Measurements from ENCODE around the gene ZNF385D.

DNA sequence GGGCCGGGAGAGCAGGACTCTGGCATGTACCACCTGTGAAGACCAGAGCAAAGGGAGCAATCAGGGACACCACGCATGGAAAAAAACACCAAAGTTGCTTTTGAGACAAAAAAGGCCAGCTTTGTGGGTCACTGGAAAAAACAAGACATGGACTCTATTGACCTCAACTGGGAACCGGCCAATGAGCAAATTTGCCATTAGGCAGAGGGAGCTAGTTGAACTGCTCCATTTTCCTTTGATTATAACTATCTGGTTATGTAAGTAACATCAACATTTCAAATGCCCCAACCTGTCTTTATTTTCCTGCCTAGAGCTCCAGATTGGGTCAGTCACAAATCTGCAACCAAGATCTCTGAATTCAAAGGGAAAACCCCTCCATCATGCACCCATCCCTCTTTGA is 86.0 kb downstream of the ZNF385D start:
- TF ChIP-seq, protein P1, sequence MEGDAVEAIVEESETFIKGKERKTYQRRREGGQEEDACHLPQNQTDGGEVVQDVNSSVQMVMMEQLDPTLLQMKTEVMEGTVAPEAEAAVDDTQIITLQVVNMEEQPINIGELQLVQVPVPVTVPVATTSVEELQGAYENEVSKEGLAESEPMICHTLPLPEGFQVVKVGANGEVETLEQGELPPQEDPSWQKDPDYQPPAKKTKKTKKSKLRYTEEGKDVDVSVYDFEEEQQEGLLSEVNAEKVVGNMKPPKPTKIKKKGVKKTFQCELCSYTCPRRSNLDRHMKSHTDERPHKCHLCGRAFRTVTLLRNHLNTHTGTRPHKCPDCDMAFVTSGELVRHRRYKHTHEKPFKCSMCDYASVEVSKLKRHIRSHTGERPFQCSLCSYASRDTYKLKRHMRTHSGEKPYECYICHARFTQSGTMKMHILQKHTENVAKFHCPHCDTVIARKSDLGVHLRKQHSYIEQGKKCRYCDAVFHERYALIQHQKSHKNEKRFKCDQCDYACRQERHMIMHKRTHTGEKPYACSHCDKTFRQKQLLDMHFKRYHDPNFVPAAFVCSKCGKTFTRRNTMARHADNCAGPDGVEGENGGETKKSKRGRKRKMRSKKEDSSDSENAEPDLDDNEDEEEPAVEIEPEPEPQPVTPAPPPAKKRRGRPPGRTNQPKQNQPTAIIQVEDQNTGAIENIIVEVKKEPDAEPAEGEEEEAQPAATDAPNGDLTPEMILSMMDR (optimal IDR thresholded peaks at IDR 0.05 in 1 of 3, IDR thresholded peaks at IDR 0.05 in 1 of 3, conservative IDR thresholded peaks at IDR 0.05 in 1 of 3; ENCODE audit: extremely low read depth in 1 of 3, insufficient read depth in 2 of 3, low read length in 3 of 3), result no peak
- TF ChIP-seq EZH2 (IDR thresholded peaks at IDR 0.05; ENCODE audit: low read length), result no peak

Data from keratinocyte (primary cell).